Activated CD8-positive, alpha-beta T cell treated with anti-CD3 and anti-CD28 coated beads for 36 hours (primary cell): ENCODE data around the gene ACAP3. TPM values are rescaled to one million over a fixed set of nuclear protein-coding genes. Genes with fewer than 3 reads are reported as not detected.

Experiments
- ATAC-seq: fragments of 200-7000 bp; cut with Tn5 transposase; one replicate; pipeline ENCODE4 v1.10.0; 2021; ENCODE audit warnings: mild to moderate bottlenecking, moderate library complexity
- CTCF ChIA-PET: fragments of 350-600 bp; sonication (Branson Sonifier 250); formaldehyde crosslinking; loops from one replicate; lab custom pipeline; 2021; ENCODE audit warnings: antibody characterized with exemption; lab: Charles Lee
- POLR2A ChIA-PET: fragments of 350-600 bp; sonication (Branson Sonifier 250); formaldehyde crosslinking; loops from one replicate; lab custom pipeline; 2021; ENCODE audit warnings: antibody characterized with exemption; lab: Charles Lee
- DNase-seq: peaks from one replicate; pipeline ENCODE4 v3.0.0-alpha.2; 2020
- H3K27ac Mint-ChIP-seq: one replicate; pipeline ENCODE4 v1.8.0; 2021; ENCODE audit warnings: mild to moderate bottlenecking, mixed read lengths
- H3K27me3 Mint-ChIP-seq: one replicate; pipeline ENCODE4 v1.8.0; 2021; ENCODE audit warnings: mixed read lengths
- H3K36me3 Mint-ChIP-seq: one replicate; pipeline ENCODE4 v1.8.0; 2021; ENCODE audit warnings: low read depth, mixed read lengths
- H3K4me1 Mint-ChIP-seq: one replicate; pipeline ENCODE4 v1.8.0; 2021; ENCODE audit warnings: low read depth, mixed read lengths
- H3K4me3 Mint-ChIP-seq: one replicate; pipeline ENCODE4 v1.8.0; 2021; ENCODE audit warnings: mild to moderate bottlenecking, moderate library complexity, mixed read lengths
- H3K9me3 Mint-ChIP-seq: one replicate; pipeline ENCODE4 v1.8.0; 2021; ENCODE audit warnings: mixed read lengths
- intact Hi-C: fragments of 100-400 bp; cut with micrococcal nuclease; formaldehyde crosslinking; loops from one replicate; pipeline ENCODE4 v1.10.0; 2022
- total RNA-seq, 2 experiments: library from RNA; stranded (reverse); gene quantifications; one replicate each; pipeline ENCODE4 v1.2.3, GENCODE V29; 2021
- TF ChIP-seq, protein P1 (sequence below): fragments of 200-600 bp; IDR thresholded peaks from one replicate; pipeline ENCODE4 v1.8.0; 2022; ENCODE audit warnings: antibody characterized with exemption, mild to moderate bottlenecking

Gene ACAP3
- total RNA-seq, 2 experiments from 2014 or later = 41.1 to 42.5 TPM

DNA sequence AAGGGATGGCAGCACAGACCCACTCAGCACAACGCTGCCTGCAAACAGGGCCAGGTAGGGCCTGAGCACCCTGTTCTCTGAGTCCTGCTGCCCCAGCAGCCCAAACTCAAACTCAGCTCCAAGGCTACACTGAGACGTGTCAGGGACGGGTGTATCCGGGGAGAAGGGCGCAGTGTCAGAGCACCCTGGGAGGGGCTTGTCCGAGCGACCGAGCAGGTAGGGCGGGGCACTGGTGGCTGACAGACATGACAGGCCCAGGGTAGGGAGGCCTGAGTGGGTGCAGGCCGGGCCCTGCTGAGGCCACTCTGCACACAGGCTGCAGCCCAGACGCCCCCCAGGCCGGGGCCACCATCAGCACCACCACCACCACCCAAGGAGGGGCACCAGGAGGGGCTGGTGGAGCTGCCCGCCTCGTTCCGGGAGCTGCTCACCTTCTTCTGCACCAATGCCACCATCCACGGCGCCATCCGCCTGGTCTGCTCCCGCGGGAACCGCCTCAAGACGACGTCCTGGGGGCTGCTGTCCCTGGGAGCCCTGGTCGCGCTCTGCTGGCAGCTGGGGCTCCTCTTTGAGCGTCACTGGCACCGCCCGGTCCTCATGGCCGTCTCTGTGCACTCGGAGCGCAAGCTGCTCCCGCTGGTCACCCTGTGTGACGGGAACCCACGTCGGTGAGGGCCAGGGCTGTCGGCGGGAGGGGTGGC, 22.0 kb downstream of the ACAP3 start:
- DNase-seq (no peak), ATAC-seq (no peak)
- intact Hi-C loops = no loop called here
- H3K27ac Mint-ChIP-seq = no peak overlapping the region
- ChIA-PET CTCF (interaction anchor here (0.9 to 1.2 kb wide), 2 partner anchors 15 to 163 kb away, joined by 4 to 5 read pairs; no protein-coding TSS in a partner anchor), POLR2A (interaction anchor here (1.3 kb wide), 2 partner anchors 10 to 11 kb away, joined by 3 read pairs; no protein-coding TSS in a partner anchor)
- TF ChIP-seq, protein P1, sequence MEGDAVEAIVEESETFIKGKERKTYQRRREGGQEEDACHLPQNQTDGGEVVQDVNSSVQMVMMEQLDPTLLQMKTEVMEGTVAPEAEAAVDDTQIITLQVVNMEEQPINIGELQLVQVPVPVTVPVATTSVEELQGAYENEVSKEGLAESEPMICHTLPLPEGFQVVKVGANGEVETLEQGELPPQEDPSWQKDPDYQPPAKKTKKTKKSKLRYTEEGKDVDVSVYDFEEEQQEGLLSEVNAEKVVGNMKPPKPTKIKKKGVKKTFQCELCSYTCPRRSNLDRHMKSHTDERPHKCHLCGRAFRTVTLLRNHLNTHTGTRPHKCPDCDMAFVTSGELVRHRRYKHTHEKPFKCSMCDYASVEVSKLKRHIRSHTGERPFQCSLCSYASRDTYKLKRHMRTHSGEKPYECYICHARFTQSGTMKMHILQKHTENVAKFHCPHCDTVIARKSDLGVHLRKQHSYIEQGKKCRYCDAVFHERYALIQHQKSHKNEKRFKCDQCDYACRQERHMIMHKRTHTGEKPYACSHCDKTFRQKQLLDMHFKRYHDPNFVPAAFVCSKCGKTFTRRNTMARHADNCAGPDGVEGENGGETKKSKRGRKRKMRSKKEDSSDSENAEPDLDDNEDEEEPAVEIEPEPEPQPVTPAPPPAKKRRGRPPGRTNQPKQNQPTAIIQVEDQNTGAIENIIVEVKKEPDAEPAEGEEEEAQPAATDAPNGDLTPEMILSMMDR = no peak
- peaks cover 2% of the 10 kb centered on the region for H3K4me1 Mint-ChIP-seq
- H3K9me3 Mint-ChIP-seq = no peaks in the 10 kb centered on the region
- H3K4me3 Mint-ChIP-seq = no peak overlapping the region
- H3K36me3 Mint-ChIP-seq = no peaks in the 10 kb centered on the region
- H3K27me3 Mint-ChIP-seq = no peaks in the 10 kb centered on the region

DNA sequence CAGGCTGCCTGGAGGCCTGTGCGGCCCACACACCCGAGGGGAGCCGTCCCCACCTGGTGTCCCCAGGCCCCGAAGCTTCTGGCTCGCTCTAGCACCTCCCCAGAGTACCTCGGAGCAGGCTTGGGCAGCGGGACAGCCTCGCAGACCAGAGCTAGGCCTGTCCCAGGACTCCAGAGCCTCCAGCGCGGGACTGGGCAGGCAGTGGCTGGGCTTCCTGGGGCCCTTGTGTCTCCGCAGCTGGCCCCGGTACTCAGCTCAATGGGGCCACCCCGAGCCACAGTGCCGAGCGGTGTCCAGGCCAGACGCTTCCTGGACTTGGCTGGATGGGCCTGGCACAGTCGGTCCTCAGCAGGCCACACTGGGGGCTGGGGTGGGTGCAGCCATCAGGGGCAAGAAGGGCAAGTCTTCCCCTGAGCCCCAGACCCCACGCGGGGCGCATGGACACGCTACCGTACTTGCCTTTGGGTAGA, 22.6 kb downstream of the ACAP3 start:
- ChIA-PET CTCF (no interaction called here), POLR2A (interaction anchor here (1.3 kb wide), 1 partner anchor 10 kb away, joined by 3 read pairs; no protein-coding TSS in a partner anchor)
- intact Hi-C loops = no loop called here
- H3K4me1 Mint-ChIP-seq = peaks cover 2% of the 10 kb centered on the region
- TF ChIP-seq, protein P1 = no peak
- no peaks in the 10 kb centered on the region for H3K9me3 Mint-ChIP-seq
- DNase-seq = no peak
- no peak for ATAC-seq
- no peak overlapping the region for H3K27ac Mint-ChIP-seq
- H3K4me3 Mint-ChIP-seq = no peak overlapping the region
- H3K27me3 Mint-ChIP-seq = no peaks in the 10 kb centered on the region
- H3K36me3 Mint-ChIP-seq = no peaks in the 10 kb centered on the region

DNA sequence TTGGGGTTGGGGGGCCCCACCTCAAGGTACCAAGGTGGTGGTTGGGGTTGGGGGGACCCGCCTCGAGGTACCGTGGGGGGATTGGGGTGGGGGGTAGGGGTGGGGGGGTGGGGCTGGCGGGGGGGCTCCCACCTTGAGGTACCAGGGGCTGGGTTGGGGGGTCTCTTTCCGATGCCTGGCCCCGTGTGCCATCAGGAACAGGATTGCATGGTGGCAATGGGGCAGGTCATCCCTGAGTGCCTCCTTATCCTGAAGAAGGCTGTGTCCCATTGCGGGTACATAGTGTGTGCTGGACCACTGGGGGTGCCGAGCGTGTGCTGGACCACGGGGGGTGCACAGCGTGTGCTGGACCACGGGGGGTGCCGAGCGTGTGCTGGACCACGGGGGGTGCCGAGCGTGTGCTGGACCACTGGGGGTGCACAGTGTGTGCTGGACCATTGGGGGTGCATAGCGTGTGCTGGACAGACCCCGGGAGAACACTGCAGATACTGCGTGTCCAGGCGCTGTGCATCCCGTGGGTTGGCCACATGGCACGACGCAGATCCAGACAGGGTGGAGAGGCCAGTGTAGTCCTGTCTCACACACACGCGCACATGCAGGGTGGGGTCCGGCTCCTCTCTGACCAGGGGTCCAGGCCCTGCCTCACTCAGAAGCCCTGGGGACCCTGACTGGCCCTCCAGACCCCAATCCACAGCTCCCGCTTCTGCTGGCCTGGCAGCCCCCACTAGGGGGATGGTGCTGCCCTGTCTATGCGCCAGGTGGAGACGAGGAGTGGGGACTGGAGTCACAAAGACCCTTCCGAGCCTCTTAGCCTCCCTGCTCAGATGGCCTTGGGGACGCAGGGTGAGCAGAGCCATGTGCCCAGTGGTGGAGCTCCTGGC, 23.3 kb downstream of the ACAP3 start:
- Mint-ChIP-seq H3K4me1 (peaks cover 2% of the 10 kb centered on the region), H3K27me3 (no peaks in the 10 kb centered on the region), H3K27ac (no peak overlapping the region), H3K36me3 (no peaks in the 10 kb centered on the region), H3K9me3 (no peaks in the 10 kb centered on the region), H3K4me3 (no peak overlapping the region)
- ATAC-seq = no peak
- no peak for DNase-seq
- TF ChIP-seq, protein P1 = no peak
- intact Hi-C loops = no loop called here
- ChIA-PET POLR2A (interaction anchor here (1.3 kb wide), 1 partner anchor 9 kb away, joined by 3 read pairs; no protein-coding TSS in a partner anchor), CTCF (no interaction called here)

DNA sequence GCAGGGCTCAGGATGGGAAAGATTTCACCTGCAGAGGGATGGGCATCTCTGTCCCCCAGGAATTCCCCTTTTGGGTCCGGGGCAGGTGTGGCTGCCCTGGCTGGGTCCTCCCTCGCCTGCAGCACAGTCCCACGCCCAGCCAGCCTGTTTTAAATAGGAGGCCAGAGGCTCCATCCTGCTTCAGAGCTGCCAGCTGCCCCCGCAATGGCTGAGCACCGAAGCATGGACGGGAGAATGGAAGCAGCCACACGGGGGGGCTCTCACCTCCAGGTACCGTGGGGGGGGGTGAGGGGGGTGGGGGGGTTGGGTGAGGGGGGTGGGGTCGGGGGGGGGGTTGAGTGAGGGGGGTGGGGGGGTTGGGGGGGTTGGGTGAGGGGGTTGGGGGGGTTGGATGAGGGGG, 23.9 kb downstream of the ACAP3 start:
- POLR2A ChIA-PET = no interaction called here
- TF ChIP-seq, protein P1 = no peak
- ATAC-seq = peak; percentile 41

More for the DNA sequence above, 23.9 kb downstream of the ACAP3 start:
- Mint-ChIP-seq H3K36me3 (no peaks in the 10 kb centered on the region), H3K4me3 (no peak overlapping the region), H3K4me1 (peaks cover 2% of the 10 kb centered on the region), H3K27me3 (no peaks in the 10 kb centered on the region), H3K9me3 (no peaks in the 10 kb centered on the region), H3K27ac (no peak overlapping the region)
- intact Hi-C loops = no loop called here
- DNase-seq = peak; percentile 41
- CTCF ChIA-PET = no interaction called here
